GM10847 (cell line): ENCODE data around the gene ZNF668.

Experiments
- POLR2A ChIP-seq: IDR thresholded peaks from 2 replicates; pipeline ENCODE4 v1.6.1; 2011; ENCODE audit not compliant: insufficient read length; ENCODE audit errors: extremely low read depth

ZNF668 gene

DNA sequence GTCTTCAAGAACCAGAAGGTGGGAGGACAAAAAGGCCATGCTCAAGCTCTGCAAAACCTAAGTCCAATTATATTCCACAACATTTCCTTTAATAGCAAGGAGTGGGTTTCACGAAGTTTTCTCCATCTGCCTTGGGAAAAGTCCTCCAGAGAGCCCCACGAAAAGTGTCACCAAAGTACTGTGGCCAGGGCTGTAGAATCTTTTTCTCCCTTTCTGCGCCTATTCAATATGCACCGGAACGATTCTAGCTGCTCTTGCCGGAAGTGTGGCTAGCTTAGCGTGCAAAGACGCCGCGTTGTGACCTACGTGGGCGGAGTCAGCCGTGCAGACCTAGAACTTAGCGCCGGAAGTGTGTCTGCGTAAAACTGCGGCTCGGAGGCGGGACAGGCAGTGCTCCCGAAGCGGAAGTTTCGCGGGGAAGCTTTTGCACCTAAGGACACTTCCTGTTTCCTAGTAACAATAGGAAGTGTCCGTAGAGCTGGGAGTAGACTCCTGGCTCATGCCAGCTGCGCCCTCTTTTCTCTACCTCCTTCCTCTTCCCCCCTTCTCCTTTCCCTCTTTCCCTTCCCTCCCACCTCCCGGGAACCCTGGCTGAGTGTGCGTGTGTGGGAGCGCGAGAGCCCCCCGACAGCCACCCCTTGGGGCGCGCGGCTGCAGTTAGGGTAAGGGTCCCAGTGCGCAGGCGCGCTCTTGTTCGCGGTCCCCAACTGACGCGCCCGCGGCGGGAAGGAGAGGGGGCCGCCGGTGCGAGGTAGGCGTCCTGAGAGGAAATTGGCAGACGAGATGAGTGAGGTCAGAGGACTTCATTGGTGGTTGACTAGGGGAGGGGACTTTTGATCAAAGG is at the start of gene ZNF668, which contains the start of gene ZNF646:
Gene ZNF668, minus strand, starts transcription at position 271 of the 844 bp plus-strand sequence. CDS start 9,781 bp downstream, outside the sequence.
Gene ZNF646, plus strand, starts transcription at position 453 of the 844 bp plus-strand sequence. CDS start 1,903 bp downstream, outside the sequence.
- TF ChIP-seq POLR2A = peak; percentile 50

DNA sequence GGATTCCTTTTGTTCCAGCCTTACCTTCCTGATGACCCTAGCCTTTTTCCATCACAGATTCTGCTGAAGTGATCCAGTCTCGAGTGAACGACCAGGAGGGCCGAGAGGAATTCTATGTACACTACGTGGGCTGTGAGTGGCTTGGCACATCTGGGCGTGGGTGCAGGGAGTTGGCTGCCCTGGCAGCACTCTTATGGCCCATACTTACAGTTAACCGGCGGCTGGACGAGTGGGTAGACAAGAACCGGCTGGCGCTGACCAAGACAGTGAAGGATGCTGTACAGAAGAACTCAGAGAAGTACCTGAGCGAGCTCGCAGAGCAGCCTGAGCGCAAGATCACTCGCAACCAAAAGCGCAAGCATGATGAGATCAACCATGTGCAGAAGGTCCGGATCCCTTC is 46.1 kb upstream of the ZNF668 start:
- no peak for TF ChIP-seq POLR2A

DNA sequence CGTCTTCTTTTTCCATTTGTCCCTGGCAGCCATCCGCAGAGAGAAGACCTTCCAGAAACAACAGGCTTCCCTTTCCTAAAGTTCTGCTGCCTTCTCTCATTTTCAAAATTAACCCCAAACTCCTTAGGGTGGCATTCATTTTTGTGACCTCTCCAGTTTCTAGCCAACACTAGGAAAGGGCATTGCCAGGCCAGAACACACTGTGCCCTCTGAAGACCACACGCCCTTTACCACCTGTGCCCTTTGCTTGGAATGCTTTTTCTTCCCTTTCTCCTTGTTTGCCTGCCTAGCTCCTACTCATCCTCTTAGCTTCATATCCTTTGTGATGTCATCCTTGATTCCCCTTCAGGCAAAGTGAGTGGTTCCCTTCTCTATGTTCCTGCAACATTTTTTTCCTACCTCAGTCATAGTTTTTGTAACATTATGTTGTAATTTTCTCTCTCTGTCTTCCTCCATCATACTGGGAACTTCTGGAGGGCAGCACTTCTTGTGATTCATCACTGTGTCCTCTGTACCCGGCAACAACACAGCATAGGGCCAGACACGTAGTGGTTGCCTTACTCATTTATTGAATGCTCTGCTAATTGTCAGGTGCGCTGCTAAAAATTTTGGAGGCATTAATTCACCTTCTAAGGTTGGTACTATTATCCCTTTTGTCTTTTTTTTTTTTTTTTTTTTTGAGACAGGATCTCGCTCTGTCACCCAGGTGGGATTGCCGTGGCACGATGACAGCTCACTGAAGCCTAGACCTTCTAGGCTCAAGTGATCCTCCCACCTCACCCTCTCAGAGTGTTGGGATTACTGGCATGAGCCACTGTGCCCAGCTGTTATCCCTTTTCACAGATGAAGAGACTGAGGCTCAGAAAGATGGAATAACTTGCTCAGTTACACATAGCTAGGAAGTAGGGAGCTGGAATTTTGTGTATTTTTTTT is 44.4 kb upstream of the ZNF668 start:
- no peak for TF ChIP-seq POLR2A

DNA sequence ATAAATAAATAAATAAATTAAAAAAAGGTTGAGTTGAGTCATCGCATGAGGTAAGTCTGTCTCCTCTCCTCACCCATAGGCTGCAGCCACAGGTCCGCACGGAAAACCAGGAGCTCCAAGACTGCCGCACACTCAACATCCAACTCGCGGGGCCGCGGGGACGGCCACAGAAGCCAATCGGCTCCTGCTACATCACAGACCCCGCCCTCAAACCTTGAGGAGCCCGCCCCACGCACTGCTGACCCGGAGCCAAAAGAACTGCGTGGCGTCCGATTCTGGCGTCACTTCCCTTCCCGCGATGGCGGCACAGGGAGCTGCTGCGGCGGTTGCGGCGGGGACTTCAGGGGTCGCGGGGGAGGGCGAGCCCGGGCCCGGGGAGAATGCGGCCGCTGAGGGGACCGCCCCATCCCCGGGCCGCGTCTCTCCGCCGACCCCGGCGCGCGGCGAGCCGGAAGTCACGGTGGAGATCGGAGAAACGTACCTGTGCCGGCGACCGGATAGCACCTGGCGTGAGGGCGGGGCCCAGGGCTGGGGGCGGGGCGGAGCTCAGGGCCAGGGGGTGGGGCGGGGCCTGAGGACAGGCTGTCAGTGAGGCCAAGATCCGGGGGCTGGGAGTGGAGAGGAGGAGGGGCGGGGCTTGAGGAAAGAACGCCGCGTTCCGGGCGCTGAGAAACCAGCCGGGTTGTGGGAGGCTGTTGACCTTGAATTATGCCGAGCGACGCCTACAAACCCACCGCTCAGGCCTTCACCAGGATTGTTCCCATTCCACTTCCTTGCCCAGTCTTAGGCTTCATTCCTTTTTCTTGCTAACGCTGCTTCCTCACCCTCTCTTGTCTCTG is 43.6 kb upstream of the ZNF668 start, which contains the start of gene KAT8:
Gene KAT8, plus strand, starts transcription at position 281 of the 839 bp plus-strand sequence. Its CDS starts 18 bp downstream, at position 299.
- TF ChIP-seq POLR2A = peak; percentile 91

DNA sequence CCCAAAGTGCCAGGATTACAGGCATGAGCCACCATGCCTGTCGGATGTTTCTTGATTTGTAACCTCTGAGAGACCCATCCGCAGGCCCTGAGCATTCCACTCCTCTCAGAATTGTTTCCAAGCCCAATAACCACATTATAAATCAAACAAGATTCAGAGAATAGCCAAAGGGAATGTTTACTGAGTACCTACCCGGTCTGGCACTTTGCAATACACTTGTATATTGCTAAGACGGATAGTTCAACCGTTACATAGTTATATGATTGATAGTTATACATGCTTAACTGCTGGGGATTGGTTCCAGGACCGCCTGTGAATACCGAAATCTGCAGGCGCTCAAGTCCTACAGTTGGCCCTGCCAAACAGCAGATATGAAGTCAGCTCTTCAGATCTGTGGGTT is 40.4 kb upstream of the ZNF668 start:
- no peak for TF ChIP-seq POLR2A

DNA sequence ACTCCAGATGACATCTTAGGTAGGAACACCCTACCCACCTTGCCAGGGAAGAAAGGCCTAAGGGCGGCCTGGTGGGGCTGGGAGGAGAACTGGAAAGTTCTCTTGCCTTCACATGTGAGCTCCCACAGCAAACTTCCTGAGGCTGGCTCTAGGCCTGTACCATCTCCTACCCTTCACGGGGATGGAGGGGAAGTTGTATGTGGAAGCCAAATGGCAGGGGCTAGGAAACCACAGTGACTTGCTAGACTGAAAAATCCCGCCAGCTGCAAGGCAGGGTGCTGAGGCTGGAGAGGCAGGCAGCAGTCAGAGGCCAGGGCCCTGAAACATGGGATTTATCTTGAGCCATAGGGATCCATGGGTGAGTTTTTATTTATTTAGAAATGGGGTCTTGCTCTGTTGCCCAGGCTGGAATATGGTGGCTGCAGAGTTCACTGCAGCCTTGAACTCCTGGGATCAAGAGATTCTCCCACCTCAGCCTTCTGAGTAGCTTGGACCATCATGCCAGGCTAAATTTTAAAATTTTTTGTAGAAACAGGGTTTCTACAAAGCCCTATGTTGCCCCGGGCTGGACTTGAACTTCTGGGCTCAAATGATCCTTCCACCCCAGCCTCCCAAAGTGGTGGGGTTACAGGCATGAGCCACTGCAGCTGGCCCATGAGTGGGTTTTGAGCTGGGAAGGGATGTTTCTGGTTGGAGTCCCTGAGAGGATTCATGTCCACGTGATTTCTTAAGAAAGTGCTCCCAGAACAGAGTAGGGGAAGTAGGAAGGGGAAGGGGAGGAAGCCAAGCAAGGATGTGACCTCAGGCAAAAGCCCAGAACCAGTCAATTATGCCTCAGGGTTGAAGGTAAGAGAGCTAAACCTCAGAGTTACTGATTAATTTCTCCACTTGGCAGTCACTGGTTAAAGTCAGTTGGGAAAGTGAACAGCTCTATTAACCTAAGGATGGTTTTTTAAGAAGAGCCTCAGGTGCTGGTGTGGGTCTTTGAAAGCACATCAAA is 39.4 kb upstream of the ZNF668 start:
- no peak for TF ChIP-seq POLR2A

DNA sequence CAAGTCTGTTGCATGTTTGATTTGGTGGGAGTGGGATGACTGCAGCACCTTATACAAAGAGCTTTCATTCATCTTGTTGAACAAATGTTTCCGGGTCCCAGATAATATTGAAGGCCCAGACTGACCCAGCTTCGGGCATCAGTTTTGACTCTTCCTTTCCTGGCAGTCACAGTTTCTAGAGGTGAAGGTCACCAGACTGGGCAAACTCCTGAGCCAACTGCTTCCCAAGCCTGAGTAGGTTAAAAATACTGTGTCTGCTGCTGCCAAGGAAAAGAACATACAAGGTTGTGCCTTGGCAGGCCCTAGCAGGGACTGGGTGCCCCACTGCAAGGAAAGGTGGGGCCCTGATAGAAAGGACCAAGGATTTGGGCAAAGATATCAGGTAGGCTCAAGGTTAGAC is 38.7 kb upstream of the ZNF668 start:
- TF ChIP-seq POLR2A = no peak

DNA sequence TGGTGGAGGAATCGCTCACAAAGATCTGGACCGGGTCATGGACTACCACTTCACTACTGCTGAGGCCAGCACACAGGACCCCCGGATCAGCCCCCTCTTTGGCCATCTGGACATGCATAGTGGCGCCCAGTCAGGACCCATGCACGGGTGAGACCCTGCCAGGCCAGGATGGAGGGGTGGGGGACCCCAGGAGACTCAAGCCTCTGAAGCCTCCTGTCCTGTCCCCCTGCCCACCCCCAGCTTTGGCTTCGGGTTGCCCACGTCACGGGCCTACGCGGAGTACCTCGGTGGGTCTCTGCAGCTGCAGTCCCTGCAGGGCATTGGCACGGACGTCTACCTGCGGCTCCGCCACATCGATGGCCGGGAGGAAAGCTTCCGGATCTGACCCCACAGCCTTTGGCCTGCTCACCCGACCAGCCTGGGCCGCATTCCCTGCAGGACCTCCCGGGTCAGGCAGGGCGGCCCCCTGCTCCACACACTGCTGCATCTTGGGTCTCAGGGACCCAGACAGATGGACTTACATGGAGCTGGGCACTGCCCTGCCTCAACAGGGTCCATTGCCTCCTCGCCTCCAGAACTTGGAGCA is 37.9 kb upstream of the ZNF668 start:
- no peak for TF ChIP-seq POLR2A

DNA sequence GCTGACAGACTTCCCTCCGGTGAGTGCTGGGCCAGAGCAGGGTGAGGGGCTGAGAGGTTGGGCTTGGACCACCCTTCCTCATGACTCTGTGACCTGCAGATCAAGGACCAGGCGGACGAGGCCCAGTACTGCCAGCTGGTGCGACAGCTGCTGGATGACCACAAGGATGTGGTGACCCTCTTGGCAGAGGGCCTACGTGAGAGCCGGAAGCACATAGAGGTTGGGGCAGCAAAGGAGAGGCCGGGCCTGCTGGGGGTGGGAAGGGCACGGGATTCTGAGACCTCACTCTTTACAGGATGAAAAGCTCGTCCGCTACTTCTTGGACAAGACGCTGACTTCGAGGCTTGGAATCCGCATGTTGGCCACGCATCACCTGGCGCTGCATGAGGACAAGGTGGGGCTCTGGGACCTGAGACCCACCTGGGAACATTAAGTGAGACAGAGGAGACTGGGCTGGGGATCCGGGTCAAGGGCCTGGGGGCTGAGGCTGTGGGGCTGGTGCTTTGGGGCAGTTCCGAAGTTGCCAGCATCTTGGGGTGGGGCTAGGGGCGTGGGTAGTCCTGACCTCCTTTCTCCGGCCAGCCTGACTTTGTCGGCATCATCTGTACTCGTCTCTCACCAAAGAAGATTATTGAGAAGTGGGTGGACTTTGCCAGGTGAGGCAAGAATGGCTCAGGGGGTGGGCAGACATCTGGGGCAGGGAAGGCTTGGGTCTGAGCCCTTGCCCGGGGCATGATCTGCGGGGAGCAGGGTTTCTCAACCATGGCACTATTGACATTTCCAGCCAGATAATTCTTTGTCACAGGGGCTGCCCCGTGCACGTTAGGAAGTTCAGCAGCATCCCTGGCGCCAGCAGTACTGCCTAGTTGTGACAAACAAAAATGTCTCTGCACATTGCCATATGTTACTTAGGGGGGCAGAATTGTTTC is 36.3 kb upstream of the ZNF668 start:
- TF ChIP-seq POLR2A = no peak

DNA sequence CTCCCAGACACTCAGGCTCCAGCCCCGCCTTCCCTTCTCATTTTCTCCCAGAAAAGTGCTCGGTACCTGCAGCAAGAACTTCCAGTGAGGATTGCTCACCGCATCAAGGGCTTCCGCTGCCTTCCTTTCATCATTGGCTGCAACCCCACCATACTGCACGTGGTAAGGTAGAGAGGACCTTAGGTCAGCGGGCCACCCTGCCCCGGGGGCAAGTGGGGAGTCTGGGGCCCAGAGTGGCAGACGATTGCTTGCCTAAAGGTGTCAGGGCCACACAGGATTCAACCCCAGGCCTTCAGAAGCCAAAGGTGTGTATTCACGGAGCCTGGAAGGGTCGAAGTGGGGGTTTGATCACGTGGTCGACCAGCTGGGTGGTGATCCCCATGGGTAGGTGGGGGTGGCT is 35.6 kb upstream of the ZNF668 start:
- TF ChIP-seq POLR2A = no peak

DNA sequence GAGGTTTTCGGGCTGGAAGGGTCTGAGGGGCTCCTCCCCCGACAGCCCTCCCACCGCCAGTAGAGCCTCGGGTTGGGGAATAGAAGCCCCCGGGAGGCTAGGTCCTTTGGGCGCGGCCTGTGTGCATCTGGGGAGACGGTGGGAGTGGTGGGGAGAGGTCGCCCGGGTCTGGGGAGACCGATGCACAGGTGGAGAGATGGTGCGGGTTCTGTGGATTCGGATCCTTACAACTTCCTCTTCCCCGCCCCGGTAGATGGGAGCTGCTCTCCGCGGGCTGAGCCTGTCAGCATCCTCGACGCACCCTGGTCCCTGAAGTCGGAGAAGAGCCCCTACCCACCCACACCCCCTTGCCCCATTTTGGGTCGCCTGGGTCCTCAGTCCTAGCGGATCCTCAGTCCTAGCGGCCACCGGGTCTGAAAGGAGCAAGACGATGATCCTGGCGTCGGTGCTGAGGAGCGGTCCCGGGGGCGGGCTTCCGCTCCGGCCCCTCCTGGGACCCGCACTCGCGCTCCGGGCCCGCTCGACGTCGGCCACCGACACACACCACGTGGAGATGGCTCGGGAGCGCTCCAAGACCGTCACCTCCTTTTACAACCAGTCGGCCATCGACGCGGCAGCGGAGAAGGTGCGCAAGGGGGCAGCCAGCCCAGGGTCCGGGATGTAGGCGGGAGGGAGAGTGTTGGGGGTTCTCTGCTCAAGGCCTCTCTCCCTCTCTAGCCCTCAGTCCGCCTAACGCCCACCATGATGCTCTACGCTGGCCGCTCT is 34.9 kb upstream of the ZNF668 start:
- TF ChIP-seq POLR2A = no peak
